IMR-90 (cell line): Measurements from ENCODE around the gene TAF8. TPM values are rescaled to one million over a fixed set of nuclear protein-coding genes. Genes with fewer than 3 reads are reported as not detected.

Experiments used
- ATAC-seq: fragments of 200-7000 bp; cut with Tn5 transposase; 2 replicates; pipeline ENCODE4 v1.9.1; 2020; ENCODE audit warnings: low read depth, mild to moderate bottlenecking, moderate library complexity
- BruUV-seq: library from RNA; stranded (reverse); fragments of 400-500 nt; replicated peaks from 2 replicates; lab custom pipeline; 2021; lab: Mats Ljungman, UMichigan
- CTCF ChIA-PET: fragments of 300-600 bp; formaldehyde crosslinking; extraction: SDS; loops from one replicate; lab custom pipeline; 2021; ENCODE audit warnings: antibody characterized with exemption; lab: Yijun Ruan, JAX
- POLR2A ChIA-PET: fragments of 300-600 bp; sonication (Branson Sonifier 250); formaldehyde crosslinking; loops from one replicate; lab custom pipeline; 2022; ENCODE audit warnings: antibody characterized with exemption; ENCODE audit not compliant: unreplicated experiment; lab: Charles Lee
- DNase-seq: peaks from one replicate; pipeline ENCODE4 v3.0.0; 2013
- H2AFZ ChIP-seq: replicated peaks from 2 replicates; pipeline ENCODE3; 2013; ENCODE audit warnings: low read length, mild to moderate bottlenecking; ENCODE audit not compliant: poor library complexity
- H2AK5ac ChIP-seq: 2 replicates; pipeline ENCODE4 v1.6.1; 2013; ENCODE audit warnings: low read depth, low read length, inconsistent platforms
- H2AK9ac ChIP-seq: replicated peaks from 2 replicates; pipeline ENCODE3; 2013; ENCODE audit warnings: mild to moderate bottlenecking, low read depth, low read length, moderate library complexity; ENCODE audit not compliant: poor library complexity
- H2BK120ac ChIP-seq: 2 replicates; pipeline ENCODE4 v1.6.1; 2013; ENCODE audit warnings: low read depth, low read length, inconsistent platforms
- H2BK15ac ChIP-seq: 3 replicates; pipeline ENCODE4 v1.6.1; 2013; ENCODE audit warnings: low read depth, low read length, inconsistent platforms
- H2BK20ac ChIP-seq: 2 replicates; pipeline ENCODE4 v1.6.1; 2013; ENCODE audit warnings: low read depth, mild to moderate bottlenecking, inconsistent platforms, low read length, moderate library complexity
- H2BK5ac ChIP-seq: 2 replicates; pipeline ENCODE4 v1.6.1; 2013; ENCODE audit warnings: mild to moderate bottlenecking, low read depth, low read length, inconsistent platforms; ENCODE audit not compliant: poor library complexity, severe bottlenecking
- H3K14ac ChIP-seq: replicated peaks from 2 replicates; pipeline ENCODE4 v1.6.1; 2013; ENCODE audit warnings: low read depth, low read length, inconsistent platforms
- H3K18ac ChIP-seq: 2 replicates; pipeline ENCODE4 v1.6.1; 2013; ENCODE audit warnings: low read depth, low read length, control low read depth
- H3K23ac ChIP-seq: 2 replicates; pipeline ENCODE4 v1.6.1; 2013; ENCODE audit warnings: low read depth, low read length, inconsistent platforms
- H3K27ac ChIP-seq: 2 replicates; pipeline ENCODE4 v1.5.1; 2013; ENCODE audit warnings: mild to moderate bottlenecking, control low read depth, low read length; ENCODE audit not compliant: insufficient read depth
- H3K27me3 ChIP-seq: 2 replicates; pipeline ENCODE4 v1.6.1; 2013; ENCODE audit warnings: low read length; ENCODE audit not compliant: control insufficient read depth, insufficient read depth
- H3K36me3 ChIP-seq: 2 replicates; pipeline ENCODE4 v1.6.1; 2013; ENCODE audit warnings: low read length, mixed read lengths; ENCODE audit not compliant: control insufficient read depth, insufficient read depth
- H3K4ac ChIP-seq: 2 replicates; pipeline ENCODE4 v1.6.1; 2013; ENCODE audit warnings: low read depth, low read length, inconsistent platforms
- H3K4me1 ChIP-seq: 2 replicates; pipeline ENCODE4 v1.6.1; 2013; ENCODE audit warnings: low read length, mixed read lengths; ENCODE audit not compliant: control insufficient read depth, insufficient read depth
- H3K4me2 ChIP-seq: 2 replicates; pipeline ENCODE4 v1.6.1; 2013; ENCODE audit warnings: low read depth, mild to moderate bottlenecking, control low read depth, low read length, moderate library complexity
- H3K4me3 ChIP-seq: 2 replicates; pipeline ENCODE4 v1.5.1; 2013; ENCODE audit warnings: low read depth, mild to moderate bottlenecking, control low read depth, low read length, moderate library complexity; ENCODE audit not compliant: insufficient read depth
- H3K56ac ChIP-seq: 2 replicates; pipeline ENCODE4 v1.6.1; 2013; ENCODE audit warnings: low read length, inconsistent platforms; ENCODE audit not compliant: insufficient read depth; ENCODE audit errors: extremely low read depth
- H3K79me1 ChIP-seq, 2 experiments: 2 replicates each; pipeline ENCODE4 v1.6.1; 2013; ENCODE audit warnings: low read length in 2 of 2, inconsistent platforms in 1 of 2, low read depth in 1 of 2
- H3K9ac ChIP-seq: 2 replicates; pipeline ENCODE4 v1.6.1; 2013; ENCODE audit warnings: low read depth, low read length, control low read depth
- H3K9me1 ChIP-seq: 2 replicates; pipeline ENCODE4 v1.6.1; 2013; ENCODE audit warnings: low read length, inconsistent platforms; ENCODE audit not compliant: insufficient read depth
- H3K9me3 ChIP-seq: 2 replicates; pipeline ENCODE4 v1.6.1; 2013; ENCODE audit warnings: low read length; ENCODE audit not compliant: control insufficient read depth, insufficient read depth
- H4K20me1 ChIP-seq: 2 replicates; pipeline ENCODE4 v1.6.1; 2013; ENCODE audit warnings: low read length, inconsistent platforms; ENCODE audit not compliant: insufficient read depth
- H4K5ac ChIP-seq: 2 replicates; pipeline ENCODE4 v1.6.1; 2013; ENCODE audit warnings: mild to moderate bottlenecking, low read depth, low read length, control low read depth
- H4K8ac ChIP-seq, 2 experiments: 2 replicates each; pipeline ENCODE4 v1.6.1; 2013; ENCODE audit warnings: low read depth in 2 of 2, low read length in 2 of 2, control low read depth in 1 of 2, inconsistent platforms in 1 of 2
- H4K91ac ChIP-seq: 2 replicates; pipeline ENCODE4 v1.6.1; 2013; ENCODE audit warnings: low read depth, low read length, inconsistent platforms; ENCODE audit not compliant: insufficient read depth
- BHLHE40 ChIP-seq: fragments of 150-350 bp; IDR thresholded peaks from 2 replicates; pipeline ENCODE4 v1.6.1; 2016; ENCODE audit warnings: mild to moderate bottlenecking, low read depth, low read length
- CEBPB ChIP-seq: IDR thresholded peaks from 2 replicates; pipeline ENCODE4 v1.6.1; 2012; ENCODE audit warnings: low read depth, low read length, improper control_type of control experiment
- CHD1 ChIP-seq: IDR thresholded peaks from 2 replicates; pipeline ENCODE4 v1.6.1; 2012; ENCODE audit warnings: low read depth, low read length, improper control_type of control experiment
- FOS ChIP-seq: fragments of 150-350 bp; IDR thresholded peaks from 2 replicates; pipeline ENCODE4 v1.6.1; 2016; ENCODE audit warnings: low read depth, low read length
- MAZ ChIP-seq: IDR thresholded peaks from 2 replicates; pipeline ENCODE4 v1.6.1; 2012; ENCODE audit warnings: low read depth, mild to moderate bottlenecking, low read length, improper control_type of control experiment, moderate library complexity, borderline replicate concordance
- MXI1 ChIP-seq: IDR thresholded peaks from 2 replicates; pipeline ENCODE4 v1.6.1; 2012; ENCODE audit warnings: low read depth, mild to moderate bottlenecking, low read length, moderate library complexity, borderline replicate concordance
- NFE2L2 ChIP-seq: fragments of 150-350 bp; IDR thresholded peaks from 2 replicates; pipeline ENCODE4 v1.6.1; 2016; ENCODE audit warnings: low read depth, mild to moderate bottlenecking, low read length
- POLR2A ChIP-seq: IDR thresholded peaks from 2 replicates; pipeline ENCODE4 v1.6.1; 2012; ENCODE audit warnings: mild to moderate bottlenecking, low read depth, low read length
- RAD21 ChIP-seq: IDR thresholded peaks from 2 replicates; pipeline ENCODE4 v1.6.1; 2012; ENCODE audit warnings: low read length, improper control_type of control experiment
- RCOR1 ChIP-seq: IDR thresholded peaks from 2 replicates; pipeline ENCODE4 v1.6.1; 2012; ENCODE audit warnings: mild to moderate bottlenecking, low read length, improper control_type of control experiment; ENCODE audit not compliant: insufficient replicate concordance
- RFX5 ChIP-seq: IDR thresholded peaks from 2 replicates; pipeline ENCODE4 v1.8.0; 2012; ENCODE audit warnings: low read depth, mild to moderate bottlenecking, low read length, moderate library complexity
- SMC3 ChIP-seq: fragments of 150-350 bp; IDR thresholded peaks from 2 replicates; pipeline ENCODE4 v1.6.1; 2016; ENCODE audit warnings: low read depth, mild to moderate bottlenecking, antibody characterized with exemption, low read length, moderate library complexity
- WGBS, 2 experiments: methylation state at CpG; one replicate each; pipeline versions ENCODE4 v1.1.5 to v1.1.7; 2013; ENCODE audit warnings: missing lambda C conversion rate in 2 of 2; ENCODE audit not compliant: insufficient read length in 1 of 2; ENCODE audit errors: extremely low coverage in 2 of 2; 5-methylcytosine and 5-hydroxymethylcytosine counted together
- dilution Hi-C: fragments of 300-500 bp; cut with HindIII; formaldehyde crosslinking; loops from one replicate; pipeline ENCODE4 v1.14.3; 2018; ENCODE audit warnings: low sequenced_read_pairs; ENCODE audit not compliant: unreplicated experiment
- in situ Hi-C: fragments of 300-500 bp; cut with MboI; formaldehyde crosslinking; loops from 3 replicates; pipeline ENCODE4 v1.14.3; 2019; ENCODE audit warnings: low sequenced_read_pairs, inconsistent platforms, mixed read lengths
- intact Hi-C: fragments of 100-400 bp; cut with micrococcal nuclease; formaldehyde crosslinking; loops from 2 replicates; pipeline ENCODE4 v1.10.0; 2022
- polyA plus RNA-seq, 3 experiments: library from polyadenylated mRNA; depleted of rRNA; stranded (reverse); fragments of >200 nt; gene quantifications; 2 replicates each; pipeline ENCODE4 v1.2.3, GENCODE V29; 2012; ENCODE audit warnings: low replicate concordance in 1 of 3
- total RNA-seq: library from RNA; depleted of rRNA; stranded (reverse); fragments of >200 nt; gene quantifications from 2 replicates; pipeline ENCODE4 v1.2.3, GENCODE V29; 2012
- TF ChIP-seq, protein P1 (sequence below): fragments of 150-350 bp; IDR thresholded peaks from 2 replicates; pipeline ENCODE4 v1.6.1; 2016; ENCODE audit warnings: low read depth, mild to moderate bottlenecking, low read length, moderate library complexity, borderline replicate concordance
- TF ChIP-seq, protein P2 (sequence below): conservative IDR thresholded peaks from 2 replicates; pipeline ENCODE4 v1.5.1; 2012; ENCODE audit warnings: mild to moderate bottlenecking, low read depth, low read length, improper control_type of control experiment

TAF8 gene
- total and polyA plus RNA-seq, 2 of the 4 experiments (the other 2 are of a cell fraction) = 14.3 to 22.8 TPM

DNA sequence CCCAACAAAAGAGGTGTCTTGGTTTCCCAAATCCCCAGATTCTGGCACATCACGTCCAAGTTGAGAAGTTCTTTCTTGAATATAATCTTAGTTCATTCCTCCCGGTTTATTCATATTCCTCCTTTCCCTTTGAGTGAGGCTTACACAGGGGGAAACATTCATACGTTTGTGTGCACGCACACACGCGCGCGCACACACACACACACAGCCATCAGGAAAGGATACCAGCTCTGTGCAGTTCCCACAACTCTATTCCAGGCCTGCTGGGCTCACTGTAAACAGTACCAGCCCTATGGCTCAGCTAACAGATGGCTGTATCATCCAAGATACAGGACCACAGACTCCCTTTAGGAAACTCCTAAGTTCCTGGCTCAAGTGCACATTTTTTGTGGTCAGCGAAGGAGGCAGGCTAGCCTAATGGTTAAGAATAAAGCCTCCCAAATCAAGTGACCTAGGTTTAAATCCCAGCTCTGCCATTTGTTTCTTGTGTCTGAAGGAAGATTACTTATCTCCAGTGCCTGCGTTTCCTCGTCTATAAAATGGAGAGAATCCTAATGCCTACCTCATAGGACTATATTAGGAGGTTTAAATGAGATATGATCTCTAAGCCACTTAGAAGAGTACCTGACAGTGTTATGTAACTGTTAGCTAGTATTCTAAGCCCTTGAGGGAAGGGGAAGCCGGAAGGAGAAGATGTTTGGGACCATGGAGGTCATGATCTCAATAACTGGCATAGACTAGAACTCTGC is 3.7 kb upstream of the TAF8 start:
- Histone ChIP-seq H2AK5ac (no peak overlapping the region; the same call in 1 of the 2 replicates), H2AK9ac (no peak overlapping the region), H2AFZ (peak overlapping the region; percentile 9), H3K23ac (no peak overlapping the region), H3K27ac (no peak overlapping the region), H3K14ac (no peak overlapping the region), H4K8ac (no peak overlapping the region), H2BK20ac (no peak overlapping the region), H3K27me3 (no peaks in the 10 kb centered on the region; the same call in 1 of the 2 replicates), H3K36me3 (no peaks in the 10 kb centered on the region), H3K79me1 (peaks cover 4 to 8% of the 10 kb centered on the region in 2 experiments), H3K4me3 (no peak overlapping the region), H4K20me1 (no peaks in the 10 kb centered on the region), H3K18ac (no peak overlapping the region), H3K4me1 (peaks cover 22% of the 10 kb centered on the region), H3K9me3 (no peaks in the 10 kb centered on the region), H4K91ac (no peak overlapping the region), H4K5ac (no peak overlapping the region), H2BK5ac (no peak overlapping the region), H3K9me1 (peaks cover 4% of the 10 kb centered on the region; the same call in 1 of the 2 replicates), H3K56ac (no peak overlapping the region), H2BK120ac (no peak overlapping the region), H3K9ac (no peak overlapping the region), H3K4ac (peak overlapping the region; percentile 3; the same call in 1 of the 2 replicates), H3K4me2 (peak overlapping the region; percentile 60; the same call in 1 of the 2 replicates), H2BK15ac (peak overlapping the region; percentile 2; the same call in 1 of the 3 replicates)
- intact Hi-C loops = loop anchor here (10.0 kb wide), 1 partner anchor 682 kb away; no protein-coding TSS in a partner anchor
- in situ Hi-C loops = loop anchor here (5.0 kb wide), 1 partner anchor 264 kb away; the partner anchor contains the start of gene PRICKLE4
- 80% methylated on average over 1 of the region's 12 CpGs; no CpG with 5 or more reads in 1 of the 2 experiments for WGBS, 2 experiments
- CTCF ChIA-PET = interaction anchor here (1.2 to 1.7 kb wide), 2 partner anchors 110 to 260 kb away, joined by 3 to 5 read pairs; no protein-coding TSS in a partner anchor
- DNase-seq = peak; percentile 65
- POLR2A ChIA-PET = no interaction called here
- ATAC-seq = no peak
- no TSS peak for BruUV-seq
- dilution Hi-C loops = loop anchor here (10.0 kb wide), 1 partner anchor 122 kb away; the partner anchor contains the start of genes BYSL and MED20
- no peak for TF ChIP-seq POLR2A
- TF ChIP-seq FOS = no peak
- TF ChIP-seq RCOR1 = no peak
- no peak for TF ChIP-seq NFE2L2
- TF ChIP-seq MXI1 = no peak
- TF ChIP-seq BHLHE40 = no peak
- TF ChIP-seq SMC3 = no peak
- TF ChIP-seq CEBPB = no peak
- TF ChIP-seq, protein P1, sequence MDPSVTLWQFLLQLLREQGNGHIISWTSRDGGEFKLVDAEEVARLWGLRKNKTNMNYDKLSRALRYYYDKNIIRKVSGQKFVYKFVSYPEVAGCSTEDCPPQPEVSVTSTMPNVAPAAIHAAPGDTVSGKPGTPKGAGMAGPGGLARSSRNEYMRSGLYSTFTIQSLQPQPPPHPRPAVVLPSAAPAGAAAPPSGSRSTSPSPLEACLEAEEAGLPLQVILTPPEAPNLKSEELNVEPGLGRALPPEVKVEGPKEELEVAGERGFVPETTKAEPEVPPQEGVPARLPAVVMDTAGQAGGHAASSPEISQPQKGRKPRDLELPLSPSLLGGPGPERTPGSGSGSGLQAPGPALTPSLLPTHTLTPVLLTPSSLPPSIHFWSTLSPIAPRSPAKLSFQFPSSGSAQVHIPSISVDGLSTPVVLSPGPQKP = no peak
- TF ChIP-seq RFX5 = no peak
- TF ChIP-seq MAZ = no peak
- no peak for TF ChIP-seq CHD1
- TF ChIP-seq RAD21 = no peak
- TF ChIP-seq, protein P2, sequence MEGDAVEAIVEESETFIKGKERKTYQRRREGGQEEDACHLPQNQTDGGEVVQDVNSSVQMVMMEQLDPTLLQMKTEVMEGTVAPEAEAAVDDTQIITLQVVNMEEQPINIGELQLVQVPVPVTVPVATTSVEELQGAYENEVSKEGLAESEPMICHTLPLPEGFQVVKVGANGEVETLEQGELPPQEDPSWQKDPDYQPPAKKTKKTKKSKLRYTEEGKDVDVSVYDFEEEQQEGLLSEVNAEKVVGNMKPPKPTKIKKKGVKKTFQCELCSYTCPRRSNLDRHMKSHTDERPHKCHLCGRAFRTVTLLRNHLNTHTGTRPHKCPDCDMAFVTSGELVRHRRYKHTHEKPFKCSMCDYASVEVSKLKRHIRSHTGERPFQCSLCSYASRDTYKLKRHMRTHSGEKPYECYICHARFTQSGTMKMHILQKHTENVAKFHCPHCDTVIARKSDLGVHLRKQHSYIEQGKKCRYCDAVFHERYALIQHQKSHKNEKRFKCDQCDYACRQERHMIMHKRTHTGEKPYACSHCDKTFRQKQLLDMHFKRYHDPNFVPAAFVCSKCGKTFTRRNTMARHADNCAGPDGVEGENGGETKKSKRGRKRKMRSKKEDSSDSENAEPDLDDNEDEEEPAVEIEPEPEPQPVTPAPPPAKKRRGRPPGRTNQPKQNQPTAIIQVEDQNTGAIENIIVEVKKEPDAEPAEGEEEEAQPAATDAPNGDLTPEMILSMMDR = no peak
